ENCODE results near the gene PANK3. TPM values are rescaled to one million over a fixed set of nuclear protein-coding genes. Genes with fewer than 3 reads are reported as not detected.

The PANK3 gene
- total RNA-seq, result 24.7 and 26.9 TPM in 2 replicates

GRCh38 chr5:168578538-168579487 lies at the start of gene PANK3:
PANK3 (minus strand) TSS chr5:168579368; CDS start chr5:168579283, 85 bp downstream.

GRCh38 chr5:168528521-168529373 lies 50.4 kb downstream of the PANK3 start, which contains the start of gene FBLL1:
FBLL1 (plus strand) TSS chr5:168529305; CDS start chr5:168529505, 200 bp downstream.

Other genes starting within 250 kb of the PANK3 start
- 43.0 and 73.0 TPM in 2 replicates for gene RARS1, start 92.9 kb downstream of the PANK3 start, total RNA-seq
- 0.25 and 0.33 TPM in 2 replicates for gene FBLL1, start 50.1 kb downstream of the PANK3 start, total RNA-seq

Measured in mesangial cell (primary cell).